Adrenal gland (tissue), 5 donors: Measurements from ENCODE around the gene FAM163B.

Experiments
- POLR2A ChIP-seq, 2 donors: fragments of 450-650 bp; IDR thresholded peaks; one replicate each; pipeline ENCODE4 v1.6.1; 2017; ENCODE audit warnings: antibody characterized with exemption in 2 of 2, mild to moderate bottlenecking in 2 of 2, moderate library complexity in 1 of 2
- TF ChIP-seq, protein P1 (sequence below), 6 experiments: fragments of 450-650 bp in 4 of 6; fragments of 200-600 bp in 2 of 6; sonication (generic) in 1 of 6; IDR thresholded peaks; 1 replicate in 5 of 6; 2 replicates in 1 of 6; pipeline versions ENCODE4 v1.5.1 to v1.8.0; 2016 to 2021; ENCODE audit warnings: antibody characterized with exemption in 6 of 6, mild to moderate bottlenecking in 2 of 6, moderate library complexity in 1 of 6
- donor health status: DM: no; HTN: no; CAD: no.

GRCh38 chr9:133615606-133616188 lies 6.5 kb upstream of the FAM163B start:
- TF ChIP-seq, protein P1, sequence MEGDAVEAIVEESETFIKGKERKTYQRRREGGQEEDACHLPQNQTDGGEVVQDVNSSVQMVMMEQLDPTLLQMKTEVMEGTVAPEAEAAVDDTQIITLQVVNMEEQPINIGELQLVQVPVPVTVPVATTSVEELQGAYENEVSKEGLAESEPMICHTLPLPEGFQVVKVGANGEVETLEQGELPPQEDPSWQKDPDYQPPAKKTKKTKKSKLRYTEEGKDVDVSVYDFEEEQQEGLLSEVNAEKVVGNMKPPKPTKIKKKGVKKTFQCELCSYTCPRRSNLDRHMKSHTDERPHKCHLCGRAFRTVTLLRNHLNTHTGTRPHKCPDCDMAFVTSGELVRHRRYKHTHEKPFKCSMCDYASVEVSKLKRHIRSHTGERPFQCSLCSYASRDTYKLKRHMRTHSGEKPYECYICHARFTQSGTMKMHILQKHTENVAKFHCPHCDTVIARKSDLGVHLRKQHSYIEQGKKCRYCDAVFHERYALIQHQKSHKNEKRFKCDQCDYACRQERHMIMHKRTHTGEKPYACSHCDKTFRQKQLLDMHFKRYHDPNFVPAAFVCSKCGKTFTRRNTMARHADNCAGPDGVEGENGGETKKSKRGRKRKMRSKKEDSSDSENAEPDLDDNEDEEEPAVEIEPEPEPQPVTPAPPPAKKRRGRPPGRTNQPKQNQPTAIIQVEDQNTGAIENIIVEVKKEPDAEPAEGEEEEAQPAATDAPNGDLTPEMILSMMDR (IDR thresholded peaks at IDR 0.05), result no peak
- no peak for TF ChIP-seq POLR2A (IDR thresholded peaks at IDR 0.05)
